GM12892 (cell line): Measurements from ENCODE around the gene B3GNT9.

Experiments
- POLR2A ChIP-seq: IDR thresholded peaks from 2 replicates; pipeline ENCODE4 v1.6.1; 2011; ENCODE audit warnings: low read depth, low read length, control low read depth
- POLR2AphosphoS5 ChIP-seq: IDR thresholded peaks from 2 replicates; pipeline ENCODE4 v1.6.1; 2011; ENCODE audit warnings: low read depth, low read length, control low read depth
- TAF1 ChIP-seq: IDR thresholded peaks from 2 replicates; pipeline ENCODE4 v1.6.1; 2011; ENCODE audit warnings: low read depth, mild to moderate bottlenecking, control low read depth, low read length, borderline replicate concordance

DNA sequence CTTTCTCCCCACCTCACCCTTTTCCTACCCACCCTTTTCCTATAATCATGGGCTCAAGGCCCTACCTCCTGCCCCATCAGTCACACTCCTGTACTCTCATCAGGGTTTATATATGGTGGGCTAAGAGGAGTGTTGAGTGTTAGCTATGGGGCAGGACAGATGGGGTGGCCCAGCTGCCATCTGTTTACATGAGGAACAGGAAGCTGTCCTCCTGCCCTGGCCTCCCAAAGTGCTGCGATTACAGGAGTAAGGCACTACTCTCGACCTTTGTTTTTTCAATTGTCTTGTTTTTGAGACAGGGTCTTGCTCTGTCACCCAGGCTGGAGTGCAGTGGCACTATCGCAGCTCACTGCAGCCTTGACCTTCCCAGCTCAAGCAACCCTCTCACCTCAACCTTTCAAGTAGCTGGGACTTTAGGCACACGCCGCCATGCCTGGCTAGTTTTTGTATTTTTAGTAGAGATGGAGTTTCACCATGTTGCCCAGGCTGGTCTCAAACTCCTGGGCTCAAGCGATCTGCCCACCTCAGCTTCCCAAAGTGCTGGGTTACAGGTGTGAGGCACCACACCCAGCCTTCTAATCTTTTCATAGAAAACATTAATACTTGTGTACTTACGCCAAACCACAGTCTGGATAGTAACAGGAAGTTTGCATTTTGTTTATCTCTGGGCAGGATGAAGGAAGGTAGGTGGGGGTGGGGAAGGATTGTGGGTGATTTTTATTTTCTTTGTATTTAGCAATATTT lies 7.3 kb upstream of the B3GNT9 start:
- TF ChIP-seq POLR2AphosphoS5 (no peak), POLR2A (no peak), TAF1 (no peak)
